NCI-H2196 (cell line): ENCODE data around the gene APOL1.

Source experiments
- DNase-seq: peaks from one replicate; lab custom pipeline; 2025; ENCODE audit not compliant: unreplicated experiment; lab: John Stamatoyannopoulos, UW

APOL1 gene

DNA sequence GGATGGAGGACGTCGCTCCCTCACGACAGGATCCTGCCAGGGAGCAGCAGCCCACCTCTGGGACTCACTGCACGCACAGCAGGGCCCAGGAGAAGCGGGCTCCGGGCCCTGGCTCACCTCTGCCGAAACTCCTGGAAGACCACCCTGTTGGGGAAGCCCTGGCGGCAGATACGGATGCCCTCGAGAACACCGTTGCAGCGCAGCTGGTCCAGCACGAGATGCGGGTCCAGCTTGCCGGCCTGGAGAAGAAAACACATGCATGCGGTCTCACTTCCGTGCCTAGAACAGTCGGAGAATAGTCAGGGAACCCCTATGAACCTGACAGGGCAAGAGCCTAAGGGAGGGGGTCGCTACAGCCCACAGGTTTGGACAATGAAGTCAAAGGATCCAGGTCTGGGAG, 52.9 kb downstream of the APOL1 start:
- no peak for DNase-seq

DNA sequence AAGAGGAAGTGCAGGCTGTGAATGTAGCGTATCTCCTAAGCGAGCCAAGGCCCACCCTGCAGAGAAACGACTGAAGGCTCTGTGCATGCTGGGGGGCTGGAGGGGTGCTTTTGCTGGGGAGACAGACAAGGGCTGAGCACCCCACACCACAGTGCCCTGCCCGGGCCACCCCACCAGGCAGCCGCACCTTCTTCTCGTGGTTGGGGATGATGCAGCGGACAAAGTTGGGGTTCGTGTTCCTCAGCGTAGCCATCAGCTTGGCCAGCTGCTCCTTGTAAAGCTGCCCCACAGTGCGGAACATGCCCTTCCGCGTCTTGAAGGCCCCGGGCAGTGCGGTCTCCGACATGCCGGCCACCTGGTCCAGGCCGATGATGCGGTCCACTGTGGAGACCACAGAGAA, 53.3 kb downstream of the APOL1 start:
- DNase-seq, result no peak

DNA sequence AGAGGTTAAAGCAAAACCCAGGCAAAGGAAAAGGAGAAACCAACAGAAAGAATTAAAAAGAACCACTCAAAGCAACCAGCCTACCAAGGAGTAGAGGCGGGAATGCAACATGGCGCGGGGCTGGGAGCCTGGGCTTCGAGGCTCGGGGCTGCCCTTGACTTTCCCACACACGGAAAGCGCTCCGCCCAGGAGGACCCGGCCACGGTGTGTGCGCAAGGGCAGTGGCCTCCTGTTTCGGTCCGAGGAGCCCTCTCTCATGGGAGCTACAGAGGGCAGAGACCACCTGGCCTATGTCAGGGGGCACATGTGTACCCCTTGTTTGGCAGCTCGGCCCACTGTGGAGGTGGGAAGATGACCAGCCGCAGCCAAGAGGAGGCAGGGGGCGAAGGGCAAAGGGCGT, 55.9 kb downstream of the APOL1 start:
- DNase-seq, result no peak

DNA sequence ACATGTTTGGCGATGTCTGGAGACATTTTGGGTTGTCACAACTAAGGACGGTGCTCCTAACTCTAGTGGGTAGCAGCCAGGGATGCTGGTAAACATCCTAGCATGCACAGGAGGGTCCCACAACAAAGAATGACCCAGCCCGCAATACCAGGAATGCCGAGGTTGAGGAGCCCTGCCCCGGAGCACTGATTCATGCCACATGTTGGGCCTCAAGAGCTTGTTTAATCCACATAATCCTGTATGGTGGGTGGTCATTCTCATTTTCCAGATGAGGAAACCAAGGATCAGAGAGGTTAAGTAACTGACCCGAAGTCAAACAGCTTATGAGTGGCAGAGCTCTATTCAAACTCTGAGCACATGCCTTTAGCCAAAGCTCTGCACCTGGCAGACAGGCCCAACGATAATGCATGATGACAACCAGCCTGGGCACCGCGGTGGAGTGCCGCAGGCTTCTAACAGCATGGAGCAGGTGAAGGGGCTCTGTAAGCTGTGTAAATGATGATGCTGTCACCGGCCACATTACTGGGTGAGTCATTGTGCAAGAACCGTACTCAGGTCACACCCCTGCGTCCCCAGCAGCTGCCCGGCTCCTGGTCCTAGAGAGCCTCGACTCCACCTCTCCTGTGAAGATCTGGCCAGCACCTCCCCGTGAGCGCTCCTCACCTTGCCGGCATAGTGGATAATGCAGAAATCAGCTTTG, 58.6 kb downstream of the APOL1 start:
- no peak for DNase-seq

DNA sequence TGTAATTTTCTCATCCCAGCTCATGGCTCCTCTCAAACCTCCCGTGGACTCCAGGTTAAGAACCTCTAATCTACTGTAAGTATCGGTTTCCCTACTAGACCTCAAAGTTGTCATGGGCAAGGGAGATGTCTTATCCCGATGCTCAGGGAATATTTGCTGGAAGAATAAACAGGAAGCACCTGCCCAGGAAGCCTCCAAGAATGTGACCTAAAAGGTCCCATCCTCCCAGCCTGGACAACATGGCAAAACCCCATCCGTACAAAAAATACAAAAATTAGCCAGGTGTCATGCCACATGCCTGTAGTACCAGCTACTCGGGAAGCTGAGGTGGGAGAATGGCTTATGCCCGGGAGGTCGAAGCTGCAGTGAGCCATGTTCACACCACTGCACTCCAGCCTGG, 62.4 kb downstream of the APOL1 start:
- DNase-seq, result no peak

DNA sequence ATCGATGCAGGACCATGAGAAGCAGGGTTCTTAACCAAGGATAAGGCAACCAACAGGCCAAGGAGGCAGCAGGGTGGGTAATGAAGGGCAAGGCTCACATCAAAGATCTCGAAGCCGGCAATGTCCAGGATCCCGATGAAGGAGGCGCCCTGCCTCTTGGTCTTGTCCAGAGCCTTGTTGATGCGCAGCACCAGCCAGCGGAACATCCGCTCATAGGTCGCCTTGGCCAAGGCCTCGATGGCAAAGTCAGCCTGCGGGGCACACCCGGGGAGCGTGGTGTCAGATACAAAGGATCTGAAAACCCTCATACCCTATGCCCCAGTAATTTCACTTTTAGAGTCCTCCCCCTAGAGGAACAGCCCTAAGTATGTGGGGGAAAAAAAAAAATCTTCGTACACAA, 63.5 kb downstream of the APOL1 start:
- no peak for DNase-seq
